AG08396 (cell line): Measurements from ENCODE around the gene PES1.
"Not testable (repeated sequence)": the region's sequence is repeated elsewhere in the genome, so short reads cannot be mapped to it uniquely, and the experiment has no call there.

ENCODE experiments used
- DNase-seq: peaks from one replicate; pipeline ENCODE4 v3.0.0; 2012; ENCODE audit warnings: low spot score, mixed read lengths

Gene PES1

DNA sequence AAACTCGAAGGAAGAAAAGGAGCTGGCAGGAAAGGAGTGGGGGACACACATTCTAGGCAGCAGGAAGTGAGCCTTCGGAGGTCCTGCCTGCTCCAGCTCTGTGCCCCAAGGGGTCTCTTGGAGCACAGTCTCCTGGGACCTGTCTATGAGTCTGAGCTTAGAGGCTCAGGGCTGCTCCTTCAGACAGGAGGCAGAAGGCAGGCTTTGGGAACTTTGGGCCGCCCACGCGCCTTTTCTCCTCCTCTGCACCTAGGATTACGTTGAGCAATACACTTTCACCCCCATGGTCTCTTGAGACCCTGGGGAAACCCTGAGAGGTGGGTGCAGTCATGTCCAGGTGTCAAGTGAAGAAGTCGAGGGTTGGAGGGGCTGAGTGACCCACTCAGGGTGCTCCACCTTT lies 16.2 kb upstream of the PES1 start:
- no peak for DNase-seq

DNA sequence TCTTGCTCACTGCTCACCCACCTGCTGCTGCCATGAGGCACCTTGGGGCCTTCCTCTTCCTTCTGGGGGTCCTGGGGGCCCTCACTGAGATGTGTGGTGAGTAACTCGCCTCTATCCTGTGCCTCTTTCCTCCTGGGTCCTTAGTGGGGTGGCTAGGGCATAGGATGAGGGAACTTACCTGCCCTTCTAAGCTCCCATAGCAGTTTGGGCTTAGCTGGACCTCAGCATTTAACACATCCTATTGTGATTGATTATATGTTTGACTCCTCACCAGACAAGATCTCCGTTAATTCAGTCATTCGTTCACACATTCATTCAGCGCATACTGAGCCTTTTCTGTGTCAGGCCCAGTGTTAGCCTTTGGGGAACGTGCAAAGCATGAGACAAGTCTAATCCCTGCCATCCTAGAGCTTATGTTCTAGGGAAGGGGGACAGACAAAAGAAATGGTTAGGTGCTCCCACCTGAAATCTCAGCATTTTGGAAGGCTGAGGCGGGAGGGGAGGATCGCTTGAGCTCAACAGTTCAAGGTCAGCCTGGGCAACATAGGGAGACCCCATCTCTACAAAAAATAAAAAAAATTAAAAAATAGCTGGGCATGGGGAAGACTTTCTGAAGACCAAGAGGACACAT lies 15.7 kb upstream of the PES1 start:
- no peak for DNase-seq

DNA sequence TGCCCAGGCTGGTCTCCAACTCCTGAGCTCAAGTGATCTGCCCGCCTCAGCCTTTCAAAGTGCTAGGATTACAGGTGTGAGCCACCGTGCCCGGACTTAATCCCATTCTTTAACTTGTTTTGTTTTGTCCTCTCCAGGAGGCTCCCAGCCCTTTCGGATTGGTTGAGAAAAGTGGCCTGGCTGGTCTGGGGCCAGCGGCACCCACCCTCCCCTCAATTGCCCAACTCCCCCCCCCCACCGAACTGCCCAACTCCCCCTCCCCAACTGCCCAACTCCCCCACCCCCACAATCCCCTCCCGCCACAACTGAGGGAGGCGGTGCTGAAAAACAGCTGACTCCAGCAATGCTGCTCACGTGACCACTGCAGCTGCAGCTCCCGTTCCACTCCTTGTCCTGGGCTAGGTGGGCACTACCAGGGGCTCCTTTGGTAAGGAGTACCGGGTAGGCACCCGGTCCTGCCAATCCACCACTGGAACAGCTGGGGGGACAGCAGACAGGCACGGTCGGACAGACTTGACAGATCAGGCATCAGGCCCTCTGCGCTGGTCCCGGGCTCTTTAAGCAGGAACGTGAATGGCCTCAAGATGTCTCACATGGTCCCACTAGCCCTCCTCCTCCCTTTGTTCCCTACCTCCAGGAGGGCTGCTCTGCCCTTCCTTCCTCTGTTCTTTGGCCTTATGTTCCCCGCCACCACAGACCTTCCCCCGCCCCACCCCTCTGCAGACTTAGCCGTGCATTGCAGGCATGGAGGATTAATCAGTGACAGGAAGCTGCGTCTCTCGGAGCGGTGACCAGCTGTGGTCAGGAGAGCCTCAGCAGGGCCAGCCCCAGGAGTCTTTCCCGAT lies 15.0 kb upstream of the PES1 start, which contains the start of gene TCN2:
Gene TCN2 (plus strand): TSS at position 720 of the 845 bp plus-strand sequence. CDS start 158 bp downstream, outside the sequence.
- peak; percentile 76 for DNase-seq

DNA sequence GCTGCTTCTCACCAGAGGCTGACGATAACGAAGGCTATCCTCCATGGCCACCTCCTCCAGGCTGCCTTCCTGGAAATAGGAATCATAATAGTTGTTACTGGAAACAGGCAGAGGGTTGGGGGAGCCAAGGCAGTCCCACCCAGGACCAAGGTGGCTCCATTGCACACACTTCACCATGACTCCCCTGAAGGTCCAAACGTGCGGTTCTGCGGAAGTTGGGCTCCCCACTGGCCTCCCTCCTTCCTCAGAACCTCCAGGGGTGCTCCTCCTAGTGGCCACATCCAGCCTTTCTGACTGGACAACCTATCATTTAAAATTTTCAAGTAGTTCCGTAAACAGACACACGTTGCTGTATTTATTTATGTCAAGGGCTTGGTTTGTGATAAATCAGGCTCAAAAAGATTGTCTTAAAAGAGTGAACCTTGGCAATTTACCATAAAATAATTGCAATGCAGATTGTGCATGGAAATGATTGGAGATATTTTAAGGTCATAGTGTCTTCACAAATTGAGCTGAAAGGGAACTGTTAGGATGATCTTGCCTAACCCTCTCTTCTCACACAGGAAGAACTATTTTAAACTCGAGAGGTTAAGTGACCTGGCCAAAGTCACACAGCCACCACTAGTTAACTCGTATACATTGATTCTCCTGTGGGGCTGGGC lies 13.9 kb upstream of the PES1 start:
- DNase-seq, result peak; percentile 58

DNA sequence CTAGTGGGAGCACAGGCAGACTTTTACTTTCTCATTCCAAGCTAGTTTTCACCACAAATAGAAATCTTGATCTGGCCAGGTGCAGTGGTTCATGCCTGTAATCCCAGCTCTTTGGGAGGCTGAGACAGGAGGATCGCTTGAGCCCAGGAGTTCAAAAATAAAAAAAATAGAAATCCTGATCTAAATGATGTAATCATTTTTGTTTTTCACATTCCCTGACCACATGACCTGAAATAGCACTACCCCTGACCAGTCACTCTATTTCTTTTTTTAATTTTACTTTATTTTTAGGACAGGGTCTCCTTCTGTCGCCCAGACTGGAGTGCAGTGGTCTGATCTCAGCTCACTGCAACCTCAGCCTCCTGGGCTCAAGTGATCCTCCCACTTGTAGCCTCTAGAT lies 13.0 kb upstream of the PES1 start:
- DNase-seq, result no peak

DNA sequence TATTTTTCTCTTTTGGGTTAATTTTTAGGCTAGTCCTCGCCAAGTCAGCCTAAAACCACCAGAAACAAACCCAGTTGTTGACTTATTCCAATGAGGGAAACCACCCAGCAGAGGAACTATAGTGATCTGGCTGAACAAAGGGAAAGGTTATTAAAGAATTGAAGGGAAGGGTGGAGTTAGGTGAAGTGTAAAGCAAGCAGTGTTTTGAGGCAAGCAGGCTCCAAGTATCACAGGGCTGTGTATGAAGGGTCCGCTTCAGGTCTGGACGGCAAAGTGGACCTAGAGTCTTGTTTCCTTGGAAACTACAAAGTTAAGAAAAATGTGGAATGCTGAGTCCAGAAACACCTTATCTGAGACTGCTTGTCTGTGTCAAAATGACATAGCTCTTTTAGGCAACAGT lies 12.1 kb upstream of the PES1 start:
- no peak for DNase-seq

DNA sequence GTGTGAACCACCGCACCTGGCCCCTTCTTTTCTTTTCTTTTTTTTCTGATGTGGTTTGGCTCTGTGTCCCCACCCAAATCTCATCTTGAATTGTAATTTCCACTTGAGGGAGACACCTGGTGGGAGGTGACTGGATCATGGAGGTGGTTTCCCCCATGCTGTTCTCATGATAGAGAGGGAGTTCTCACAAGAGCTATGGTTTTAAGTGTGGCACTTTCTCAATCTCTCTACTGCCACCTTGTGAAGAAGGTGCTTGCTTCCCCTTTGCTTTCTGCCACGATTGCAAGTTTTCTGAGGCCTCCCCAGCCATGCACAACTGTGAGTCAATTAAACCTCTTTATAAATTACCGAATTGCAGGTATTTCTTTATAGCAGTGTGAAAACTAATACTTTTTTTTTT lies 10.3 kb upstream of the PES1 start:
- DNase-seq, result no peak

DNA sequence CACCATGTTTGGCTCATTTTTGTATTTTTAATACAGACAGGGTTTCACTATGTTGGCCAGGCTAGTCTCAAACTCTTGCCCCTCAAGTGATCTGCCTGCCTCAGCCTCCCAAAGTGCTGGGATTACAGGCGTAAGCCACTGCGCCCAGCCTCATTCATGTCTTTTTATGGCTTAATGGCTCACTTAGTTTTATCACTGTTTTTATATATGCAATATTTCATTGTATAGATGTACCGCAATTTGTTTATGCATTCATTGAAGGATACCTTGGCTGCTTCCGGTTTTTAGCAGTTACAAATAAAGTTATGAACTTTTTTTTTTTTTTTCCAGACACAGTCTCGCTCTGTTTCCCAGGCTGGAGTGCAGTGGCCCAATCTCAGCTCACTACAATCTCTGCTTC lies 9.8 kb upstream of the PES1 start:
- DNase-seq, result no peak

DNA sequence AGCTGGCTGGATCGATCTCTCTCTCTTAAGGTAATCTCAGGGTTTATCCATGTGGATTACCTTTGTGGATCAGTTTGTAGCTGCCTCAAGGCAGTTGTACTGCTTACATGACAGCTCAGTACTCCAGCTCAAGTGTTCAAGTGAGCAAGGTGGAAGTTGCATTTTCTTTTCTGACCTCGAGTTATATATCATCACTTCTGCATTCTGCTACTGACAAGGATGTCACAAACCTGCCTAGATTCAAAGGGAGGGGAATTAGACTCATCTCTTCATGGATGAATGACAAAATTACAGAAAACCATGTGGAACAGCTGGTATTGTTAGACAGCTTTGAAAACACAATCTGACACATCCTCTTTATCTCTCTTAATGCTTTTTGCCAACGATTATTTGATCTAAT lies 9.2 kb upstream of the PES1 start:
- no peak for DNase-seq

DNA sequence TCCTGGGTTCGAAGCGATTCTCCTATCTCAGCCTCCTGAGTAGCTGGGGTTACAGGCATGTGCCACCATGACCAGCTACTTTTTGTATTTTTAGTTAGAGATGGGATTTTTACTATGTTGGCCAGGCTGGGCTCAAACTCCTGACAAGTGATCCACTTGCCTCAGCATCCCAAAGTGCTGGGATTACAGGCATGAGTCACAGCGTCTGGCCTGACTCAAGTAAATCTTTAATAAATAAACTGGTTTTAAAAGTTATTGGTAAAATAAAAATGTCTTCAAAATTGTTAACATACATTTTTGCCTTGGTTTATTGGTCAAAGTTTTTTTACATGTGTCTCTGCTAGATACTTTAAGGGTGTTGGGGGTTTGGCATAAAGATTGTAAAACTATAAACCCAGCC lies 7.3 kb upstream of the PES1 start:
- DNase-seq, result no peak

DNA sequence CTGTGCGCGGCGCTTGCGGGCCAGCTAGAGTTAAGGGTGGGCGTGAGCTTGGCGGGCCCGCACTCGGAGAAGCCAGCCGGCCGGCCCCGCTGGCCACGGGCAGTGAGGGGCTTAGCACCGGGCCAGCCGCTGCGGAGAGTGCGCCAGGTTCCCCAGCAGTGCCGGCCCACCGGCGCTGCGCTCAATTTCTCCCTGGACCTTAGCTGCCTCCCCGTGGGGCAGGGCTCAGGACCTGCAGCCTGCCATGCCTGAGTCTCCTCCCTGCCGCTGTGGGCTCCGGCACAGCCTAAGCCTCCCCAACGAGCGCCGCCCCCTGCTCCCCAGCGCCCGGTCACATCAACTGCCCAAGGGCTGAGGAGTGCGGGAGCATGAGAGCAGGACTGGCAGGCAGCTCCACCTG lies 5.2 kb upstream of the PES1 start:
- no peak for DNase-seq

DNA sequence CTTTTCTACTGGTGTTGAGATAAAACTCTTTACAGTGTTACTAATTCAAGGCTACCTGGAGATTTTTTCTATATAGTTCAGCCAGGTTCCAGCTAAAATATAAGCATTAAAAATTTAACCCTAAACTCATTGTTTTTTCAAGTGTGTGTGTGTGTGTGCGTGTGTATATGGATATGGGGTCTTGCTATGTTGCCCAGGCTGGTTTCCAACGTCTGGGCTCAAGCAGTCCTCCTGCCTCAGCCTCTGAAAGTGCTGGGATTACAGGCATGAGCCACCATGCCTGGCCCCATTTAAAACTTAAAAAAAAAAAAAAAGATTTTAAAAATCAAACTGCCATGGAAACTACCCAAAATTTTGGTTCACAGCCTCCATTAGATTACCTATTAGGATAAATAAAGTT lies 4.5 kb upstream of the PES1 start:
- DNase-seq, result no peak

DNA sequence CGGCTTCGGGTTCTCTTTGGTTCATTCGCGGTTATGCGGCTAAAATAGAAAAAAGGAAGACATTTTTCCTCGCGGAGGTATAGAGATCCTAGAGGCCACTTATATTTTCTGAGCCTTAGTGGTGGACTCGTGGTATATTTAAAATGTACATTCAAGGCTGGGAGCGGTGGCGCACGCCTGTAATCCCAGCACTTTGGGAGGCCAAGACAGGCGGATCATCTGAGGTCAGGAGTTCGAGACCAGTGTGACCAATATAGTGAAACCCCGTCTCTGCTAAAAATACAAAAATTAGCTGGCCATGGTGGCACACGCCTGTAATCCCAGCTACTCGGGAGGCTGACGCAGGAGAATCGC lies 627 bp upstream of the PES1 start:
- DNase-seq, result not testable (repeated sequence)

DNA sequence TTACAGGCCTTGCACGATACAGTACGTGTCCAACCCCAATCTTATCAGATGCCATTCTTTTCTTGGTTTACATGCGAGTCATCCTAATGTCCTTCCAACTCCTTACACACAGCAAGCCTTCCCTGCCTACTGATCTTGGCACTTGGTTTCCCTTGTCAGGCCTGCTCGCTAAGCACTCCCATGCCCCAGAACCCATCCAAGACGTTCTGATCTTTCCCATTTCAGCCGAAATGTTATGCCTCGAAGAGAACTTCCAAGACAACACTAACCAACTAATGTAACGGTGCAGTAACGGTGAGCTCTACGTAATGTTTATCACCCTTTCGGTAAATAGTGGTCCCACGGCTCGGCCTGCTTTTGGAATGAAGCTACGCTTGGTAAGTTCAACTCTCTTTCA lies 521 bp downstream of the PES1 start:
- no peak for DNase-seq

DNA sequence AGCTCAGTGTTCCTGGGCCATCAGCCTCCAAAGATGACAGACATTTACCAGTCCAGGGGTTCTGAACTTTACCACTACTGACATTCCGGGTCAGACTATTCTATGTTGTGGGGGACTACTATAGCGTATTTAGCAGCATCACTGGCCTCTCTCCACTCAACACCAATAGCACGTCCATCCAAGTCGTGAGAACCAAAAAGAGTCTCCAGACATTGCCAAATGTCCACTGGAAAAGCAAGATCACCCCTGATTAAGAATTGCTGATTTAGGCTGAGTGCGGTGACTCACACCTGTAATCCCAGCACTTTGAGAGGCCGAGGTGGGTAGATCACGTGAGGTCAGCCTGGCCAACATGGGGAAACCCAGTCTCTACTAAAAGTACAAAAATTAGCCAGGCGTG lies 5.3 kb downstream of the PES1 start:
- no peak for DNase-seq

DNA sequence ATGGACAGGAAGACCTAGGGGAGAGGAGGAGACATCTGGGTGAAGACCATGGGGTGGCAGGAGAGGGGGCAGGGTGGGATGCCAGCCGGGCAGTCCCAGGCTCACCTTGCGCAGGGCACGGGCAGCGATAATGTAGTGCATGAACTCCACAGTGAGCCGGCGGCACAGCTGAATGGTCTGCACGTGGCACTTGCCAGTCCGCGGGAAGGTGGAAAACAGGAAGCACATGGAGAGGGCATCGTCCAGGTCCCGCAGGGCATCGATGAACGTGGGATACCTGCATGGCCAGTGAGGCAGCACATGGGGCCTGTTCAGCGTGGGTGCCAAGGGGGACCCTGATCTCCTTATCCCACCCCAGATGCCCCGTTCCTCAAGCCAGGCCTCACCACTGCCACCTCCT lies 7.3 kb downstream of the PES1 start:
- DNase-seq, result no peak

DNA sequence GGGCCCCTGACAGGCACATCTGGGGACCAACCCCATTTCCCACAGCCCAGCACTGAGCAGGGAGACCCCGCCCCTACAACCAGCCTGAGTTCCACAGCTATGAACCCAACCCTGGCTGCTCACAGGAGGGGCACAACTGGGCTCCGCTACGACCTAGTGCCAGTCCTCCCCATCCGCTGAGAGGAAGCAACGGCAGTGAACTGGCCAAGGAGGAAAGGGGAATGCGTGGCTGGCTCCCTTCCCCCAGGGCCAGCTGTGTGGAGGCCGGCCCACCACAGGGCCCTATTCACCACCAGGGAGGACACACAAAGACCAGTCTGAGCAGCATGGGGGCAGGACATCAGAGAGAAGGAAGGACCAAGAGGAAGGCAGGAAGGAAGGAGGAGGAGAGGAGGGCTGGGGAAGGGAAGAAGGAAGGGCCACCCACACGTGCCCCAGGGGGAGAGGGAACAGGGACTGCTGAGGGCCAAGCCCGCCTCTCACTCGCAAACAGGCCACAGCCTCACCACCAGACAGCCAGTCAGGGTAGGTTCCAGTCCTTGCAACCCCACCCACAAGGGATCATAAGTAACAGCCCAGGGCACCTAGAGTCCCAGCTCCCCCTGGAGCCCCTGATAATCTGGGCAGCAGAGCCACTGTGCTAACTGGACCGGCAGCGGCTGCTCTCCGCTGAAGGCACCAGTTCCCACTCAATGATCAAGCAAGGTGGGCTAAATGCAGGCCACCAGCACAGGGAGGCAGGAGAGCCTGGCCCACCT lies 8.7 kb downstream of the PES1 start:
- DNase-seq, result no peak

DNA sequence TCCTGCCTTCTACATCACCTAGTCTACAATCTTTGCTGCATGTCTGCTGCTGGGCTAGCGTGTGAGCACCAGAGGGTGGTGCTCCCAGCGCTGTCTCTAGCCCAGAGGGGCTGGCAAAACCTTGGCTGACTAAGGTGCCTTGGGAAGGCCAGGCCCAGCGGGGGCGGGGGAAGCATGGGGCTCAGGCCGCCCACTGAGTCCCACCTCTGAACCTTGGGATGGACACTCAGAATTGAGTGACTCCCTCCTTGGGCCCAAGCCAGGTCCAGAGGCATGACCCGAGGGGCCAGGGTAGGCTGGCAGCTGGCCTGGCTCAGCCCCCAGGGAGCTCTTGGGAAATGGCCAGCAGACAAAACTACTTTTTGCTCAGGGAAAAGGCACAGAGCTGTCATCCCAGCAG lies 9.7 kb downstream of the PES1 start:
- DNase-seq, result no peak

DNA sequence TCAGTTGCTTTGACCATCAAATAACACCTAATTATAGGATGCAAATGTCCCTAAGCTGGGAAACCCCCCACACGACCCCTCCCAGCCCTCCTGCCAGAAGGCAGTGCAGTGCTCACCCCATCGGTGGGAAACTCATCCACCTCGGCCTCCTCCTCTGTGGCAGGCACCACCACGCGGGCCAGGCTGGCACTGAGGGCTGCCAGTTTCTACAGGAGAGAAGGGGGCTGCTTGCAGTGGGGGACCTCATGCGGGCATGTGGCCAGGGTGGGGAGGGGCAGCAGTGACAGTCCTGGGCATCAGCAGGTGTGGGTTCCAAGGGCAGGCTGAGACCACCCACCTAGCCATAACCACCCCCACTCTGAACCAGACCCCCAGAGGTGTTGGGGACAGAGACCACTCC lies 10.8 kb downstream of the PES1 start:
- DNase-seq, result no peak

DNA sequence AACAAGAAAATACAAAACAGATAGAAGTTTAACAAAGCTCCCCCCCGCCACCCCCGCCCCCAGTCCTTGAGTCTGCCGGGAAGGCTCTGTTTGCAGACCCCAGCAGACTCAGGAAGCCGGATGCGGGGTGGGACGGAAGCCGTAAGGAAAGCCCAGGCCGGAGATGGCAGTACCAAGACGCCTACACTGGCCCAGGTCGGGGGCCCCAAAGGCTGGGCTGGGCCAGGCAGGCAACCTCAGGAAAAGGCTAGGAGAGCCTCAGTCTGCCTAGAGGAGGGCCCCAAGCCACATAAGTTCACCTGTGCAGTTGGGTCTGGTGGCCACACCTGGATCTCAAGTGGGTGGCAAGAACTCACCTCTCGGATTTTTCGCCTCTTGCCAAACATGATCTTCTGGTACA lies 13.2 kb downstream of the PES1 start:
- DNase-seq, result no peak

DNA sequence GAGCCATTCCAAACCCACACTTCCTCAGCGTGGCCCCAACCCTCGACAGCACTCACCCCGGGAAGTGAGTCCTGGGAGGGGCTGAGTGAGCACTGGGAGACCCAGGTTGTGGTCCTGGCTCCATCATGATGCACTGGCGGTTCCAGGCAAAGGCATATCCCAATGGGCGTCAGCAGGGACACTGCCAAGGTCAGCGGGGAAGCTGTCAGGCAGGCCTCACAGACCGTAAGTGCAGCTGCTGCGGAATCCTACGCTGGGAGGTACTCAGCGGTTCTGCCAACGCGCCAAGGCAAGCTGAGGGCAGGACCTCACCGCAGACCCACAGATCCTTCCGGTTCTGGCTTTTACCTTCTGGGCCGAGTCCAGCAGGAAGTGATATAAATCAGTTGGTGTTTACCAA lies 15.9 kb downstream of the PES1 start:
- DNase-seq, result no peak

DNA sequence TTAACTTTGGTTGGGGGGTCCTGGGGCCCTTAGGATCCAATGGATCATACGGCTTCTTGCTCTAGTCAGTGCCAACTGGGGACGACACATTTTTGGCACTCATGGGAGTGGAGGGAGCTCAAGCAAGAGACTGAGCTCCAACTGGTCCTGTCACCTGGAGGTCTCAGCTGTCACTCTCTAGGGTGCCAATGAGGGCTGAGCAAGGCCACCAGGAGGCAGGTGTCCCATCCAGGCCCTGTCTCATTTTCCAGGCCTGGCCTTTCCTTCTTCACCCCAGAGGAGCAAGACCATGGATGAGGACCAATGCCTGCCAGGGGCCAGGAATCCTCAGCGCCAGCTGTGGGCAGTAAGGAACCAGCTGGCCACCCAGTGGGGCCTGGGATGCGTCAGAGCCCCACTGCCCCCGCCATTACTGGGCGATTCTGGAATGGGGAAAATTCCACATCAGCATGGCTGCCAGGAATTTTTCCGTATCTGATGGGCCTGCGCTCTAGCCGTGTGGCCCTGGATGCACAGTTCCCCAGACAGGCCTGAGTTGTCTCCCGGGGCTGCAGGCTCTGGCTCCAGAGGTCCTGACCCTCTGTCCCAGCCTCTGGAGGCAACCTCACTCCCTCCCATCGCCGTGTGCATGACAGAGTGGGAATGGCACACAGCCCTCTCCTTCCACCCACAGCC lies 16.6 kb downstream of the PES1 start:
- peak; percentile 85 for DNase-seq
